ENCODE data around the gene TMEM109.

GRCh38 chr11:60889869-60890311, 24.1 kb upstream of the TMEM109 start:
- TF ChIP-seq POLR2A (IDR thresholded peaks at IDR 0.05) (no peak), CTCF (IDR thresholded peaks at IDR 0.05) (no peak)
